ENCODE measurements around the gene ERRFI1. TPM values are rescaled to one million over a fixed set of nuclear protein-coding genes. Genes with fewer than 3 reads are reported as not detected.

ERRFI1 gene
- total RNA-seq, 1 experiment from 2014 or later = 44.6 TPM

DNA sequence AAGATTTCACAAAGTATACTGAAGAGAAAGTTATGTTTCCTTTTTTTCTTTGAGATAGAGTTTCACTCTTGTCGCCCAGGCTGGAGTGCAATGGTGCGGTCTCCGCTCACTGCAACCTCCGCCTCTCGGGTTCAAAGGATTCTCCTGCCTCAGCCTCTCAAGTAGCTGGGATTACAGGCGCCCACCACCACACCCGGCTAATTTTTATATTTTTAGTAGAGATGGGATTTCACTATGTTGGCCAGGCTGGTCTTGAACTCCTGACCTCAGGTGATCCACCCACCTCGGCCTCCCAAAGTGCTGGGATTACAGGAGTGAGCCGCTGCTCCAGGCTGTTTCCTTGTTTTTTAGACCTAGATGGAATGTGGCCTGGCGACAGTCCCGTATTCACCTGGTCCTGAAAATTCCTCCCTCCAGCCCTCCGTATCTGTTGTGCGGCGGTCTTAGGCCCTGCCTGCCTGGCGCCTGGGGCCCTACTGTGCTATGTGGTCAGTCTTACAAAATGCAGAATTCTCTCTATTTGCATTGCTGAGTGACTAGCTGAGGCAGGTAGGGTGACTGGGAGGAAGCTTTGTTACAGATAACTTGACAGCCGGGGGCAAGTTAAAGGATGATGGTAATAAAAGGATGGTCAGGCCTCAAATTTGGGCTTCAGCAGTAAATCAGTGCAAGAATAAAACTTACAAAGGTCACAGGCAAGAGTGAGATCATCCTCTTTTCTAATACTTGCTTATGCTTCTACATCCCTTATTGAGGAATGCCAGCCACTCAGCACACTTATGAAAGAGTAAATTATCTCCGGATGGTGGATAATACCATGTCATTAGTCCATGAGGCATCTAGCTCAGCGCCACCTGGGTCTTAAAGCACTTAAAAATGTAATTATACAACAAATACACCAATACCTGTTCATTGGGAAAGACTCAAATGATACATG, 34.3 kb downstream of the ERRFI1 start (continued):
- TF ChIP-seq, protein P1, sequence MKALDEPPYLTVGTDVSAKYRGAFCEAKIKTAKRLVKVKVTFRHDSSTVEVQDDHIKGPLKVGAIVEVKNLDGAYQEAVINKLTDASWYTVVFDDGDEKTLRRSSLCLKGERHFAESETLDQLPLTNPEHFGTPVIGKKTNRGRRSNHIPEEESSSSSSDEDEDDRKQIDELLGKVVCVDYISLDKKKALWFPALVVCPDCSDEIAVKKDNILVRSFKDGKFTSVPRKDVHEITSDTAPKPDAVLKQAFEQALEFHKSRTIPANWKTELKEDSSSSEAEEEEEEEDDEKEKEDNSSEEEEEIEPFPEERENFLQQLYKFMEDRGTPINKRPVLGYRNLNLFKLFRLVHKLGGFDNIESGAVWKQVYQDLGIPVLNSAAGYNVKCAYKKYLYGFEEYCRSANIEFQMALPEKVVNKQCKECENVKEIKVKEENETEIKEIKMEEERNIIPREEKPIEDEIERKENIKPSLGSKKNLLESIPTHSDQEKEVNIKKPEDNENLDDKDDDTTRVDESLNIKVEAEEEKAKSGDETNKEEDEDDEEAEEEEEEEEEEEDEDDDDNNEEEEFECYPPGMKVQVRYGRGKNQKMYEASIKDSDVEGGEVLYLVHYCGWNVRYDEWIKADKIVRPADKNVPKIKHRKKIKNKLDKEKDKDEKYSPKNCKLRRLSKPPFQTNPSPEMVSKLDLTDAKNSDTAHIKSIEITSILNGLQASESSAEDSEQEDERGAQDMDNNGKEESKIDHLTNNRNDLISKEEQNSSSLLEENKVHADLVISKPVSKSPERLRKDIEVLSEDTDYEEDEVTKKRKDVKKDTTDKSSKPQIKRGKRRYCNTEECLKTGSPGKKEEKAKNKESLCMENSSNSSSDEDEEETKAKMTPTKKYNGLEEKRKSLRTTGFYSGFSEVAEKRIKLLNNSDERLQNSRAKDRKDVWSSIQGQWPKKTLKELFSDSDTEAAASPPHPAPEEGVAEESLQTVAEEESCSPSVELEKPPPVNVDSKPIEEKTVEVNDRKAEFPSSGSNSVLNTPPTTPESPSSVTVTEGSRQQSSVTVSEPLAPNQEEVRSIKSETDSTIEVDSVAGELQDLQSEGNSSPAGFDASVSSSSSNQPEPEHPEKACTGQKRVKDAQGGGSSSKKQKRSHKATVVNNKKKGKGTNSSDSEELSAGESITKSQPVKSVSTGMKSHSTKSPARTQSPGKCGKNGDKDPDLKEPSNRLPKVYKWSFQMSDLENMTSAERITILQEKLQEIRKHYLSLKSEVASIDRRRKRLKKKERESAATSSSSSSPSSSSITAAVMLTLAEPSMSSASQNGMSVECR (CRISPR knock-in tag; IDR thresholded peaks at IDR 0.05; ENCODE audit: borderline replicate concordance) = no peak
- TF ChIP-seq GTF2I (CRISPR knock-in tag; conservative IDR thresholded peaks at IDR 0.05) (0 out of 2 replicates have a peak, but pooled peaks have one; percentile 69), NR2C2 (CRISPR knock-in tag; IDR thresholded peaks at IDR 0.05) (no peak), TEAD1 (CRISPR knock-in tag; IDR thresholded peaks at IDR 0.05) (peak; percentile 86; the same call in 1 of the 2 replicates), NR1H2 (CRISPR knock-in tag; IDR thresholded peaks at IDR 0.05) (no peak), SMAD4 (CRISPR knock-in tag; IDR thresholded peaks at IDR 0.05) (no peak), FOXP1 (CRISPR knock-in tag; IDR thresholded peaks at IDR 0.05; ENCODE audit: borderline replicate concordance) (no peak), ETV6 (CRISPR knock-in tag; IDR thresholded peaks at IDR 0.05) (peak; percentile 74), HMGA2 (CRISPR knock-in tag; IDR thresholded peaks at IDR 0.05) (no peak), ZNF416 (CRISPR knock-in tag; IDR thresholded peaks at IDR 0.05) (no peak), OVOL2 (CRISPR knock-in tag; IDR thresholded peaks at IDR 0.05; ENCODE audit: borderline replicate concordance) (no peak), NR3C1 (CRISPR knock-in tag; conservative IDR thresholded peaks at IDR 0.05; ENCODE audit: low read depth) (no peak), JUN (CRISPR knock-in tag; IDR thresholded peaks at IDR 0.05) (no peak), JAZF1 (CRISPR knock-in tag; IDR thresholded peaks at IDR 0.05) (no peak)
- TF ChIP-seq, protein P2, sequence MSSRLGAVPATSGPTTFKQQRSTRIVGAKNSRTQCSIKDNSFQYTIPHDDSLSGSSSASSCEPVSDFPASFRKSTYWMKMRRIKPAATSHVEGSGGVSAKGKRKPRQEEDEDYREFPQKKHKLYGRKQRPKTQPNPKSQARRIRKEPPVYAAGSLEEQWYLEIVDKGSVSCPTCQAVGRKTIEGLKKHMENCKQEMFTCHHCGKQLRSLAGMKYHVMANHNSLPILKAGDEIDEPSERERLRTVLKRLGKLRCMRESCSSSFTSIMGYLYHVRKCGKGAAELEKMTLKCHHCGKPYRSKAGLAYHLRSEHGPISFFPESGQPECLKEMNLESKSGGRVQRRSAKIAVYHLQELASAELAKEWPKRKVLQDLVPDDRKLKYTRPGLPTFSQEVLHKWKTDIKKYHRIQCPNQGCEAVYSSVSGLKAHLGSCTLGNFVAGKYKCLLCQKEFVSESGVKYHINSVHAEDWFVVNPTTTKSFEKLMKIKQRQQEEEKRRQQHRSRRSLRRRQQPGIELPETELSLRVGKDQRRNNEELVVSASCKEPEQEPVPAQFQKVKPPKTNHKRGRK (CRISPR knock-in tag; IDR thresholded peaks at IDR 0.05; ENCODE audit: borderline replicate concordance) = no peak
- TF ChIP-seq, protein P3, sequence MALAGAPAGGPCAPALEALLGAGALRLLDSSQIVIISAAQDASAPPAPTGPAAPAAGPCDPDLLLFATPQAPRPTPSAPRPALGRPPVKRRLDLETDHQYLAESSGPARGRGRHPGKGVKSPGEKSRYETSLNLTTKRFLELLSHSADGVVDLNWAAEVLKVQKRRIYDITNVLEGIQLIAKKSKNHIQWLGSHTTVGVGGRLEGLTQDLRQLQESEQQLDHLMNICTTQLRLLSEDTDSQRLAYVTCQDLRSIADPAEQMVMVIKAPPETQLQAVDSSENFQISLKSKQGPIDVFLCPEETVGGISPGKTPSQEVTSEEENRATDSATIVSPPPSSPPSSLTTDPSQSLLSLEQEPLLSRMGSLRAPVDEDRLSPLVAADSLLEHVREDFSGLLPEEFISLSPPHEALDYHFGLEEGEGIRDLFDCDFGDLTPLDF (CRISPR knock-in tag; IDR thresholded peaks at IDR 0.05) = no peak
- TF ChIP-seq, protein P4, sequence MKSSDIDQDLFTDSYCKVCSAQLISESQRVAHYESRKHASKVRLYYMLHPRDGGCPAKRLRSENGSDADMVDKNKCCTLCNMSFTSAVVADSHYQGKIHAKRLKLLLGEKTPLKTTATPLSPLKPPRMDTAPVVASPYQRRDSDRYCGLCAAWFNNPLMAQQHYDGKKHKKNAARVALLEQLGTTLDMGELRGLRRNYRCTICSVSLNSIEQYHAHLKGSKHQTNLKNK (CRISPR knock-in tag; IDR thresholded peaks at IDR 0.05) = no peak
- TF ChIP-seq, protein P5, sequence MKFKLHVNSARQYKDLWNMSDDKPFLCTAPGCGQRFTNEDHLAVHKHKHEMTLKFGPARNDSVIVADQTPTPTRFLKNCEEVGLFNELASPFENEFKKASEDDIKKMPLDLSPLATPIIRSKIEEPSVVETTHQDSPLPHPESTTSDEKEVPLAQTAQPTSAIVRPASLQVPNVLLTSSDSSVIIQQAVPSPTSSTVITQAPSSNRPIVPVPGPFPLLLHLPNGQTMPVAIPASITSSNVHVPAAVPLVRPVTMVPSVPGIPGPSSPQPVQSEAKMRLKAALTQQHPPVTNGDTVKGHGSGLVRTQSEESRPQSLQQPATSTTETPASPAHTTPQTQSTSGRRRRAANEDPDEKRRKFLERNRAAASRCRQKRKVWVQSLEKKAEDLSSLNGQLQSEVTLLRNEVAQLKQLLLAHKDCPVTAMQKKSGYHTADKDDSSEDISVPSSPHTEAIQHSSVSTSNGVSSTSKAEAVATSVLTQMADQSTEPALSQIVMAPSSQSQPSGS (CRISPR knock-in tag; IDR thresholded peaks at IDR 0.05; ENCODE audit: borderline replicate concordance, low read depth) = no peak
- TF ChIP-seq, protein P6, sequence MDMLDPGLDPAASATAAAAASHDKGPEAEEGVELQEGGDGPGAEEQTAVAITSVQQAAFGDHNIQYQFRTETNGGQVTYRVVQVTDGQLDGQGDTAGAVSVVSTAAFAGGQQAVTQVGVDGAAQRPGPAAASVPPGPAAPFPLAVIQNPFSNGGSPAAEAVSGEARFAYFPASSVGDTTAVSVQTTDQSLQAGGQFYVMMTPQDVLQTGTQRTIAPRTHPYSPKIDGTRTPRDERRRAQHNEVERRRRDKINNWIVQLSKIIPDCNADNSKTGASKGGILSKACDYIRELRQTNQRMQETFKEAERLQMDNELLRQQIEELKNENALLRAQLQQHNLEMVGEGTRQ (CRISPR knock-in tag; IDR thresholded peaks at IDR 0.05) = no peak

Measured in WTC11 (cell line).